Breast epithelium (tissue), 4 donors: ENCODE results near the gene TBCK. TPM values are rescaled to one million over a fixed set of nuclear protein-coding genes. Genes with fewer than 3 reads are reported as not detected.
A peak's percentile ranks its signal among the peaks of the same experiment; 100 is the strongest.

Source experiments
- DNase-seq, 2 donors: peaks; one replicate each; pipeline ENCODE4 v3.0.0-alpha.2; 2019; ENCODE audit warnings: low spot score in 2 of 2
- H3K27ac ChIP-seq, 2 donors: fragments of 200-600 bp; sonication (generic) in 1 of 2; one replicate each; pipeline ENCODE4 v1.5.1; 2016 to 2019; ENCODE audit warnings: mild to moderate bottlenecking in 1 of 2
- H3K27me3 ChIP-seq, 2 donors: fragments of 200-600 bp; sonication (generic) in 1 of 2; one replicate each; pipeline versions ENCODE4 v1.5.1 to v1.6.0; 2017 to 2019; ENCODE audit warnings: control low read depth in 1 of 2, mild to moderate bottlenecking in 1 of 2
- H3K36me3 ChIP-seq: fragments of 200-600 bp; one replicate; pipeline ENCODE4 v1.5.1; 2019
- H3K4me1 ChIP-seq, 2 donors: fragments of 200-600 bp; sonication (generic); one replicate each; pipeline ENCODE4 v1.5.1; 2016 to 2019; ENCODE audit warnings: control low read depth in 1 of 2
- H3K4me3 ChIP-seq, 3 donors: fragments of 200-600 bp; sonication (generic); 1 replicate in 2 of 3; 2 replicates in 1 of 3; pipeline ENCODE4 v1.5.1; 2016 to 2019; ENCODE audit warnings: mild to moderate bottlenecking in 3 of 3, moderate library complexity in 2 of 3
- H3K9me3 ChIP-seq, 2 donors: fragments of 200-600 bp; sonication (generic) in 1 of 2; one replicate each; pipeline ENCODE4 v1.5.1; 2016 to 2019; ENCODE audit warnings: control low read depth in 1 of 2
- POLR2A ChIP-seq: fragments of 450-650 bp; IDR thresholded peaks from one replicate; pipeline ENCODE4 v1.6.1; 2016; ENCODE audit warnings: antibody characterized with exemption, mild to moderate bottlenecking, moderate library complexity
- POLR2AphosphoS5 ChIP-seq, 3 donors: sonication (generic); formaldehyde crosslinking; IDR thresholded peaks; one replicate each; pipeline ENCODE4 v1.6.1; 2017; ENCODE audit warnings: antibody characterized with exemption in 3 of 3
- intact Hi-C: fragments of 100-400 bp; cut with DNase I; formaldehyde crosslinking; loops from one replicate; pipeline ENCODE4 v1.15.1; 2023; ENCODE audit warnings: low total_unique reads
- total RNA-seq, 3 donors: library from RNA; depleted of rRNA; stranded (reverse); fragments of >200 nt; gene quantifications; one replicate each; pipeline ENCODE4 v1.1.0, GENCODE V29; 2016
- TF ChIP-seq, protein P1 (sequence below), 3 donors: fragments of 450-650 bp; IDR thresholded peaks; one replicate each; pipeline ENCODE4 v1.5.1; 2016 to 2017; ENCODE audit warnings: antibody characterized with exemption in 3 of 3, mild to moderate bottlenecking in 3 of 3, moderate library complexity in 3 of 3

The TBCK gene
- total RNA-seq, 3 donors from 2014 or later: 46.9 to 82.3 (median 57.0) TPM

- Histone ChIP-seq H3K4me3 (no peak overlapping the region), H3K27ac (no peak overlapping the region), H3K9me3 (peaks cover 20 to 44% of the 10 kb centered on the region in 2 donors), H3K36me3 (no peaks in the 10 kb centered on the region), H3K4me1 (no peaks in the 10 kb centered on the region), H3K27me3 (no peaks in the 10 kb centered on the region)
- DNase-seq: no peak
- intact Hi-C loops: no loop called here
- TF ChIP-seq, protein P1, sequence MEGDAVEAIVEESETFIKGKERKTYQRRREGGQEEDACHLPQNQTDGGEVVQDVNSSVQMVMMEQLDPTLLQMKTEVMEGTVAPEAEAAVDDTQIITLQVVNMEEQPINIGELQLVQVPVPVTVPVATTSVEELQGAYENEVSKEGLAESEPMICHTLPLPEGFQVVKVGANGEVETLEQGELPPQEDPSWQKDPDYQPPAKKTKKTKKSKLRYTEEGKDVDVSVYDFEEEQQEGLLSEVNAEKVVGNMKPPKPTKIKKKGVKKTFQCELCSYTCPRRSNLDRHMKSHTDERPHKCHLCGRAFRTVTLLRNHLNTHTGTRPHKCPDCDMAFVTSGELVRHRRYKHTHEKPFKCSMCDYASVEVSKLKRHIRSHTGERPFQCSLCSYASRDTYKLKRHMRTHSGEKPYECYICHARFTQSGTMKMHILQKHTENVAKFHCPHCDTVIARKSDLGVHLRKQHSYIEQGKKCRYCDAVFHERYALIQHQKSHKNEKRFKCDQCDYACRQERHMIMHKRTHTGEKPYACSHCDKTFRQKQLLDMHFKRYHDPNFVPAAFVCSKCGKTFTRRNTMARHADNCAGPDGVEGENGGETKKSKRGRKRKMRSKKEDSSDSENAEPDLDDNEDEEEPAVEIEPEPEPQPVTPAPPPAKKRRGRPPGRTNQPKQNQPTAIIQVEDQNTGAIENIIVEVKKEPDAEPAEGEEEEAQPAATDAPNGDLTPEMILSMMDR (IDR thresholded peaks at IDR 0.05): no peak
- no peak for TF ChIP-seq POLR2AphosphoS5 (IDR thresholded peaks at IDR 0.05)
- no peak for TF ChIP-seq POLR2A
These were observed 236.4 kb downstream of the TBCK start for GRCh38 chr4:106079616-106080015.

DNA sequence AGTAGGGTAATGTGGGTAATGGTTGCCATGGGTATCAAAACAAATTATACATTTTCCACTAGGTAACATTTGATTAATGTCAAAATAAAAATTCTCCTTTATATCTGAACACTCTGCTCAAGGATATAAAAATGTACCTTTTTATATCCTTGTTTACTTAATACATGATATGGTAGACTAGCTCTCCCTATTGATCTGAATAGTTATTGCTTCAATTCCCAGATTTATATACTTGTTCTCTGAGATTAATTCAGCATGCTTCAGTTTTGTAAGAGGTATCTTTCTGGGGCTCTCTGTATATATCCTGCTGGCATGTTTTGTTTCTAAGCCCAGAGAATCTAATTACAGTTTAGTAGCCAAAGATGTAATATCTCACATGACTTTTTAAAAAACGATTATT is 251.0 kb downstream of the TBCK start:
- Histone ChIP-seq H3K27me3 (no peaks in the 10 kb centered on the region), H3K36me3 (no peaks in the 10 kb centered on the region), H3K27ac (no peak overlapping the region), H3K4me1 (no peaks in the 10 kb centered on the region), H3K9me3 (no peaks in the 10 kb centered on the region), H3K4me3 (no peak overlapping the region)
- intact Hi-C loops: no loop called here
- no peak for DNase-seq
- TF ChIP-seq, protein P1 (IDR thresholded peaks at IDR 0.05): peak in 1 of 3 donors; percentile 14
- TF ChIP-seq POLR2A: no peak

DNA sequence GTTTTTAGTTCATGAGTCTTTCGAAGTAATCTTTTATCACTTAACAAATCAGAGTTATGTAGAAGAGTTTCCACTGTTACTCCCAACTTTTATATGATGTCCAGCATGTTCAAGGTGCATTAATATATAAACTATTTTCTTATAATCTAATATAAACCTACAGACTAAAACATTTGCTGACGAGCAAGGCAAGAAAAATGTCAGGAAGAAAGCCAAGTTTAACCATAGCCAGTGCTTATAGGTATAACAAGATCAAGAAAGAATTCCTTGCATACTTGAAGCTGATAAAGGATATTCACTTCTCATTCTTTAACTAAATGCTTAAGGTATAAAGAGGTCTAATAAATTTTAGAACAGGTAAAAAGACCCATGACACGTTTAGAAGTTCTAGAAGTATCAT is 253.0 kb downstream of the TBCK start:
- TF ChIP-seq POLR2AphosphoS5 (IDR thresholded peaks at IDR 0.05) (no peak), POLR2A (no peak)
- TF ChIP-seq, protein P1 (IDR thresholded peaks at IDR 0.05): no peak
- Histone ChIP-seq H3K36me3 (no peaks in the 10 kb centered on the region), H3K9me3 (no peaks in the 10 kb centered on the region), H3K4me1 (no peaks in the 10 kb centered on the region), H3K27me3 (no peaks in the 10 kb centered on the region), H3K27ac (no peak overlapping the region), H3K4me3 (no peak overlapping the region)
- intact Hi-C loops: no loop called here
- DNase-seq: no peak

GRCh38 chr4:106062452-106062875 is 253.5 kb downstream of the TBCK start:
- intact Hi-C loops: no loop called here
- no peaks in the 10 kb centered on the region for H3K4me1 ChIP-seq
- H3K9me3 ChIP-seq: no peaks in the 10 kb centered on the region
- TF ChIP-seq, protein P1 (IDR thresholded peaks at IDR 0.05): no peak
- no peak for TF ChIP-seq POLR2A
- TF ChIP-seq POLR2AphosphoS5 (IDR thresholded peaks at IDR 0.05): no peak
- no peak overlapping the region for H3K27ac ChIP-seq
- no peaks in the 10 kb centered on the region for H3K27me3 ChIP-seq
- no peaks in the 10 kb centered on the region for H3K36me3 ChIP-seq
- DNase-seq: no peak
- H3K4me3 ChIP-seq: no peak overlapping the region

- intact Hi-C loops: no loop called here
- no peak overlapping the region for H3K4me3 ChIP-seq
These were observed 257.1 kb downstream of the TBCK start for GRCh38 chr4:106058921-106059320.

More at GRCh38 chr4:106058921-106059320, 257.1 kb downstream of the TBCK start:
- Histone ChIP-seq H3K36me3 (no peaks in the 10 kb centered on the region), H3K9me3 (no peaks in the 10 kb centered on the region), H3K4me1 (no peaks in the 10 kb centered on the region), H3K27ac (no peak overlapping the region), H3K27me3 (no peaks in the 10 kb centered on the region)
- TF ChIP-seq, protein P1 (IDR thresholded peaks at IDR 0.05): no peak
- TF ChIP-seq POLR2A (no peak), POLR2AphosphoS5 (IDR thresholded peaks at IDR 0.05) (no peak)
- no peak for DNase-seq
